BE2C (cell line): Measurements from ENCODE around the gene MYO3A.

Source experiments
- DNase-seq: peaks from one replicate; pipeline ENCODE4 v3.0.0-alpha.2; 2020
- H3K27me3 ChIP-seq: fragments of 250-450 bp; sonication (Bioruptor Pico); 2 replicates; pipeline ENCODE4 v1.5.1; 2020; ENCODE audit warnings: mild to moderate bottlenecking
- H3K36me3 ChIP-seq: fragments of 250-450 bp; sonication (Bioruptor Pico); 2 replicates; pipeline ENCODE4 v1.5.1; 2020; ENCODE audit warnings: mild to moderate bottlenecking
- H3K4me1 ChIP-seq: fragments of 250-450 bp; sonication (Bioruptor Pico); 2 replicates; pipeline ENCODE4 v1.5.1; 2020
- H3K4me3 ChIP-seq: 2 replicates; pipeline ENCODE4 v1.5.1; 2011; ENCODE audit warnings: low read depth, low read length
- H3K9me3 ChIP-seq: fragments of 250-450 bp; sonication (Bioruptor Pico); 2 replicates; pipeline ENCODE4 v1.5.1; 2020
- TF ChIP-seq, protein P1 (sequence below): IDR thresholded peaks from 2 replicates; pipeline ENCODE4 v1.5.1; 2012; ENCODE audit warnings: mild to moderate bottlenecking, low read depth, low read length

Gene MYO3A

DNA sequence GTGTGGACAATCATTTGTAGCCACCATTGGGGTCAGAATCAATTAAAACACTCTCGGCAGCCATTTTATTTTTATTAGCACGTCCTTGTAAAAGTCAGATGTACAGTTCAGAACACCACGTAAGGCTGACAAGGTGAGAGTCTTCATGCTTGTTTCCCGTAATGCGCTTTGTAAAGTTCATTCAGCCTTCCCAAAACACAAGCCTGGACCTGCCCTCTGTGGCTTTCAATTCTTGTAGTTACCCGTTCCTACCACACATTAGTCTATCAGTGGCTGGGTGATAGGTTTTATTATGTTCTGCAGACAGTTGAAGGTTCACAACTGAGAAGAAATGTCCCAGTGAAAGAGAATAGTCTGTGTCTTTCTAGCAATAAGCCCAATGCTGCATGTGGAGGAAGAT is 317.9 kb downstream of the MYO3A start:
- H3K27me3 ChIP-seq: no peaks in the 10 kb centered on the region
- no peak for DNase-seq
- no peak overlapping the region for H3K4me3 ChIP-seq
- TF ChIP-seq, protein P1, sequence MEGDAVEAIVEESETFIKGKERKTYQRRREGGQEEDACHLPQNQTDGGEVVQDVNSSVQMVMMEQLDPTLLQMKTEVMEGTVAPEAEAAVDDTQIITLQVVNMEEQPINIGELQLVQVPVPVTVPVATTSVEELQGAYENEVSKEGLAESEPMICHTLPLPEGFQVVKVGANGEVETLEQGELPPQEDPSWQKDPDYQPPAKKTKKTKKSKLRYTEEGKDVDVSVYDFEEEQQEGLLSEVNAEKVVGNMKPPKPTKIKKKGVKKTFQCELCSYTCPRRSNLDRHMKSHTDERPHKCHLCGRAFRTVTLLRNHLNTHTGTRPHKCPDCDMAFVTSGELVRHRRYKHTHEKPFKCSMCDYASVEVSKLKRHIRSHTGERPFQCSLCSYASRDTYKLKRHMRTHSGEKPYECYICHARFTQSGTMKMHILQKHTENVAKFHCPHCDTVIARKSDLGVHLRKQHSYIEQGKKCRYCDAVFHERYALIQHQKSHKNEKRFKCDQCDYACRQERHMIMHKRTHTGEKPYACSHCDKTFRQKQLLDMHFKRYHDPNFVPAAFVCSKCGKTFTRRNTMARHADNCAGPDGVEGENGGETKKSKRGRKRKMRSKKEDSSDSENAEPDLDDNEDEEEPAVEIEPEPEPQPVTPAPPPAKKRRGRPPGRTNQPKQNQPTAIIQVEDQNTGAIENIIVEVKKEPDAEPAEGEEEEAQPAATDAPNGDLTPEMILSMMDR: no peak
- no peaks in the 10 kb centered on the region for H3K36me3 ChIP-seq
- no peaks in the 10 kb centered on the region for H3K4me1 ChIP-seq
- H3K9me3 ChIP-seq: no peaks in the 10 kb centered on the region

DNA sequence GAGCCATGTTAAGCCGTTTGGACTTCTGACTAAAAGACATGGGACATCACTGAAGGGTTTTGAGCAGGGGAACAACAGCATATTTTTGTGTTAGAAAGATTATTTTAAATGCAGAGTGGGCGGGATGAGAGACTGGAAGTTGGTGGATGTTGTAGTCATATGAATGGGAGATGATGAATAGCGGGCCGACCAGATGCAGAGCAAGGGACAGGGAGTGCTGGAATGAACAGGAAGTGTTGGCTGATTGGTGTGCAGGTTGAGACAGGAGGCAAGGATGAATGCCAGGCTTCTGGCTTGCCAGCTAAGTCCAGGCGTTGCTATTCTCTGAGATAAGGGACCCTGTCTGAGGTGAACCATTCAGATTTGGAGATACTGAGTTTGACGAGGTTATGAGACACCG is 320.6 kb downstream of the MYO3A start:
- TF ChIP-seq, protein P1: no peak
- Histone ChIP-seq H3K27me3 (no peaks in the 10 kb centered on the region), H3K4me3 (no peak overlapping the region), H3K36me3 (no peaks in the 10 kb centered on the region), H3K4me1 (no peaks in the 10 kb centered on the region), H3K9me3 (no peaks in the 10 kb centered on the region)
- DNase-seq: no peak

DNA sequence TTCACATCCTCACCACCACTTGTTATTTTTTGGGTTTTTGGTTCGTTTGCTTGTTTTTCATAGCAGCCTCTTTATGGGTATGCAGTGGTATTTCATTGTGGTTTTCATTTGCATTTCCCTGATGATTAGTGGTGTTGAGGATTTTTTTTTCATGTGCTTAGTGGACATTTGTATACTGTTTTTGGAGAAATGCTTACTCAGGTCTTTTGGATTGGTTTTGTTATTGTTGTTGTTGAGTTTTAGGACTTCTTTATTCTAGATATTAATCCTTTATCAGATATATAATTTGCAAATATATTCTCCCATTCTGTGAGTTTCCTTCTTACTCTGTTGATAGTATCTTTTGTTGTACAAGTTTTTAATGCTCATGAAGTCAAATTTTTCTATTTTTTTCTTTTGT is 325.3 kb downstream of the MYO3A start:
- no peak for DNase-seq
- H3K9me3 ChIP-seq: no peaks in the 10 kb centered on the region
- no peaks in the 10 kb centered on the region for H3K4me1 ChIP-seq
- H3K27me3 ChIP-seq: no peaks in the 10 kb centered on the region
- no peak overlapping the region for H3K4me3 ChIP-seq
- TF ChIP-seq, protein P1: no peak
- H3K36me3 ChIP-seq: no peaks in the 10 kb centered on the region
